Prostate gland (tissue), 2 donors: ENCODE results near the gene SP8. TPM values are rescaled to one million over a fixed set of nuclear protein-coding genes. Genes with fewer than 3 reads are reported as not detected.

ENCODE experiments used
- DNase-seq: peaks from one replicate; pipeline ENCODE4 v3.0.0-alpha.2; 2019; ENCODE audit warnings: low spot score
- H3K27ac ChIP-seq, 2 donors: fragments of 200-600 bp; sonication (generic); 2 replicates each; pipeline ENCODE4 v1.5.1; 2017 to 2019
- H3K27me3 ChIP-seq: fragments of 200-600 bp; sonication (generic); replicated peaks from 2 replicates; pipeline ENCODE4 v1.5.1; 2019; ENCODE audit not compliant: insufficient read depth
- H3K36me3 ChIP-seq, 2 donors: fragments of 200-600 bp; sonication (generic); 1 replicate in 1 of 2; 2 replicates in 1 of 2; pipeline versions ENCODE4 v1.5.1 to v1.8.1; 2017 to 2019
- H3K4me1 ChIP-seq: fragments of 200-600 bp; sonication (generic); replicated peaks from 2 replicates; pipeline ENCODE4 v1.5.1; 2019
- H3K4me3 ChIP-seq, 2 donors: fragments of 200-600 bp; sonication (generic); 2 replicates each; pipeline ENCODE4 v1.5.1; 2017 to 2019
- H3K9me3 ChIP-seq: fragments of 200-600 bp; sonication (generic); 2 replicates; pipeline ENCODE4 v1.5.1; 2017
- POLR2A ChIP-seq: fragments of 450-650 bp; IDR thresholded peaks from one replicate; pipeline ENCODE4 v1.6.1; 2016; ENCODE audit warnings: antibody characterized with exemption, mild to moderate bottlenecking
- POLR2AphosphoS5 ChIP-seq: sonication (generic); formaldehyde crosslinking; IDR thresholded peaks from one replicate; pipeline ENCODE4 v1.6.1; 2017; ENCODE audit warnings: antibody characterized with exemption
- WGBS: methylation state at CpG from one replicate; pipeline ENCODE4 v1.1.5; 2018; 5-methylcytosine and 5-hydroxymethylcytosine counted together
- intact Hi-C: fragments of 100-400 bp; cut with DNase I; formaldehyde crosslinking; loops from one replicate; pipeline ENCODE4 v1.14.2; 2022
- total RNA-seq, 2 donors: library from RNA; depleted of rRNA; stranded (reverse); fragments of >200 nt; gene quantifications; one replicate each; pipeline ENCODE4 v1.1.0, GENCODE V29; 2016
- TF ChIP-seq, protein P1 (sequence below), 4 experiments: fragments of 200-600 bp in 2 of 4; fragments of 450-650 bp in 2 of 4; sonication (generic) in 2 of 4; IDR thresholded peaks; 1 replicate in 3 of 4; 2 replicates in 1 of 4; pipeline ENCODE4 v1.5.1; 2016 to 2019; ENCODE audit warnings: antibody characterized with exemption in 4 of 4, mild to moderate bottlenecking in 2 of 4, moderate library complexity in 2 of 4

SP8 gene
- total RNA-seq, 2 donors from 2014 or later, result 7.4 to 44.5 TPM

DNA sequence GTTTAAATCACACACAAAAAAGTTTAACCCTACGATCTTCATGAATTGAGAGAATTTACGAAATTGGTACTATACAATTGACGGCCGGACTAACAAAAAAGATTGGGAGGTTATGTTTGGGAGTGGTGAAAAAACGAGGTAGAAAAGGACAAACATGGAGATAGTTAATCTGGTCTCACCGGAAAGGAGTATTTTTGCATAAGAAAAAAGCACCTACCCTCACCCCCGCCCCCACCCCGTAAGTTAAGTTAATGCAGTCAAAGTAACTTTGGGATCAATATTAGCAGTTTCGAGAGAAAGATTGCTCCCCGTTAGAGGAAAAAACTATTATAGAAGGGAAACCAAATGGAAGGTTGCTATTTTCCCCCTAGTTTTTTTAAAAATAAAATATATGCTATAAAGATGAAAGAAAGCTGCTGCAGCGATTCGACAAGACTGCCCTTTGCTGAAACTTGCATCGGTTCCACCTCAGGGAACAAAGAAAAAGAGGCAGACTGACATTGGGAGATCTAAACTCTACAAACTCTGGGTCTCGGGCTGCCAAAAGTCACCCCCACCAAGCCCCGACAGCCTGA, 3.5 kb downstream of the SP8 start:
- H3K4me3 ChIP-seq, result peak overlapping the region; percentile 39 to 55
- H3K9me3 ChIP-seq, result no peaks in the 10 kb centered on the region
- no peak for TF ChIP-seq POLR2A
- no peak for TF ChIP-seq POLR2AphosphoS5
- TF ChIP-seq, protein P1, sequence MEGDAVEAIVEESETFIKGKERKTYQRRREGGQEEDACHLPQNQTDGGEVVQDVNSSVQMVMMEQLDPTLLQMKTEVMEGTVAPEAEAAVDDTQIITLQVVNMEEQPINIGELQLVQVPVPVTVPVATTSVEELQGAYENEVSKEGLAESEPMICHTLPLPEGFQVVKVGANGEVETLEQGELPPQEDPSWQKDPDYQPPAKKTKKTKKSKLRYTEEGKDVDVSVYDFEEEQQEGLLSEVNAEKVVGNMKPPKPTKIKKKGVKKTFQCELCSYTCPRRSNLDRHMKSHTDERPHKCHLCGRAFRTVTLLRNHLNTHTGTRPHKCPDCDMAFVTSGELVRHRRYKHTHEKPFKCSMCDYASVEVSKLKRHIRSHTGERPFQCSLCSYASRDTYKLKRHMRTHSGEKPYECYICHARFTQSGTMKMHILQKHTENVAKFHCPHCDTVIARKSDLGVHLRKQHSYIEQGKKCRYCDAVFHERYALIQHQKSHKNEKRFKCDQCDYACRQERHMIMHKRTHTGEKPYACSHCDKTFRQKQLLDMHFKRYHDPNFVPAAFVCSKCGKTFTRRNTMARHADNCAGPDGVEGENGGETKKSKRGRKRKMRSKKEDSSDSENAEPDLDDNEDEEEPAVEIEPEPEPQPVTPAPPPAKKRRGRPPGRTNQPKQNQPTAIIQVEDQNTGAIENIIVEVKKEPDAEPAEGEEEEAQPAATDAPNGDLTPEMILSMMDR (IDR thresholded peaks at IDR 0.05), result no peak
- WGBS, result 6% methylated on average over 15 of the region's 15 CpGs
- peak overlapping the region; percentile 90 to 93 for H3K27ac ChIP-seq
- H3K36me3 ChIP-seq, result no peaks in the 10 kb centered on the region
- no peaks in the 10 kb centered on the region for H3K27me3 ChIP-seq
- intact Hi-C loops, result no loop called here
- H3K4me1 ChIP-seq, result no peaks in the 10 kb centered on the region
- no peak for DNase-seq

DNA sequence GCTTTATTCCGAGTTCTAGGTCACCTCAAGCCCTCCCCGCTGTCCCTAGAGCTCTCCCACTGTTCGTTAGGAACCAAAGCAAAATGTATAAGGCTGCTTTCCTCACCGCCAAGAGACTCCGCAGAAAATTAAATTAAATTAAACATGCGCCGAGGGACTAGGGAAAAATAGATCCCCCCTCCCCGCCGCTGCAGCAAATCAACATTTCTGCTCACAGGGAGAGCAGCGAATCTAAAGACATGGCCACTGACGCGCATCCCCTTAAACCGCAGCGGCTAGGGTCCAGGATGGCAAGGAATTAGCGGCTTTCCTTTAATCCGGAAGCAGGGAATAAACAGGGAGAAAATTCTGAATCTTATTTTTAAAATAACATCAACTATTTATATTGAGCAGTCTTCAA, 7.6 kb downstream of the SP8 start:
- H3K4me3 ChIP-seq, result no peak overlapping the region
- TF ChIP-seq POLR2AphosphoS5 (no peak), POLR2A (no peak)
- TF ChIP-seq, protein P1 (IDR thresholded peaks at IDR 0.05), result no peak
- intact Hi-C loops, result loop anchor here (5.0 kb wide), 1 partner anchor 1303 kb away; no protein-coding TSS in a partner anchor
- WGBS, result 57% methylated on average over 16 of the region's 16 CpGs
- H3K36me3 ChIP-seq, result no peaks in the 10 kb centered on the region
- H3K27me3 ChIP-seq, result no peaks in the 10 kb centered on the region
- DNase-seq, result no peak
- H3K9me3 ChIP-seq, result no peaks in the 10 kb centered on the region
- no peaks in the 10 kb centered on the region for H3K4me1 ChIP-seq
- H3K27ac ChIP-seq, result peak overlapping the region in 1 of 2 donors; percentile 86

DNA sequence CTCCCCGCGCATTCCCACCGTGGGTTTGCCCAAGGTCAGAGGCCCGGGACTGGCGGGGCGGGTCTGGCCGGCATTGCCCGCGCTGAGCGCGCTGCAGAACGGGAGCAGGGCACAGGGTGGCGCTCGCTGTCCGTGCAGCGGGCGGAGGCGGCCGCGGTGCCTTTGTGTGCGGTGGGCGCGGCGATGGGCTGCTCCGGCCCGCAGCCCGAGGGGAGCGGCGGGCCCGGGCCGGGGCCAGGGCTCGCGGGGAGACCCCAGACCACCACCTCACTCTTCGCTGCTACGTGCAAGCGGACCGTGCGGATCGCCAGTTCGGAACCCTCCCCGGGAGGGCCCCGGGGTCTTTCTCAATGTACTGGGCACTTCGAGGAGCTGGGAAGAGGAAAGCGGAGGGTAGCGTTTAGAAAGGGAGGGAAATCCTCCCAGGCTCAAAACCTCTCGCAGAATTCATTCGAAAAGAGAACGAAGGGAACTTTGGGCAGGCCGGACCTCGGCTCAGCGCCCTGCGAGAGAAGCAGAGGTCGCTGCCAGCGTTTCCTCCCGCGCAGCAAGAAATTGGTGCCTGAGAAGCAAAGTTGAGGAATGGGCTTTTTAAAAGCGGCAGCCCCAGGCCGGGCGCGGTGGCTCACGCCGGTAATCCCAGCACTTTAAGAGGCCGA, 8.5 kb downstream of the SP8 start:
- Histone ChIP-seq H3K9me3 (no peaks in the 10 kb centered on the region), H3K4me3 (peak overlapping the region; percentile 36 to 44), H3K36me3 (no peaks in the 10 kb centered on the region), H3K4me1 (no peaks in the 10 kb centered on the region), H3K27me3 (no peaks in the 10 kb centered on the region), H3K27ac (peak overlapping the region; percentile 83 to 86)
- intact Hi-C loops, result loop anchor here (5.0 kb wide), 1 partner anchor 1304 kb away; no protein-coding TSS in a partner anchor
- WGBS, result 7% methylated on average over 57 of the region's 63 CpGs
- peak; percentile 63 for DNase-seq
- no peak for TF ChIP-seq POLR2AphosphoS5
- TF ChIP-seq, protein P1 (IDR thresholded peaks at IDR 0.05), result peak; percentile 62 to 91 (median 78)

DNA sequence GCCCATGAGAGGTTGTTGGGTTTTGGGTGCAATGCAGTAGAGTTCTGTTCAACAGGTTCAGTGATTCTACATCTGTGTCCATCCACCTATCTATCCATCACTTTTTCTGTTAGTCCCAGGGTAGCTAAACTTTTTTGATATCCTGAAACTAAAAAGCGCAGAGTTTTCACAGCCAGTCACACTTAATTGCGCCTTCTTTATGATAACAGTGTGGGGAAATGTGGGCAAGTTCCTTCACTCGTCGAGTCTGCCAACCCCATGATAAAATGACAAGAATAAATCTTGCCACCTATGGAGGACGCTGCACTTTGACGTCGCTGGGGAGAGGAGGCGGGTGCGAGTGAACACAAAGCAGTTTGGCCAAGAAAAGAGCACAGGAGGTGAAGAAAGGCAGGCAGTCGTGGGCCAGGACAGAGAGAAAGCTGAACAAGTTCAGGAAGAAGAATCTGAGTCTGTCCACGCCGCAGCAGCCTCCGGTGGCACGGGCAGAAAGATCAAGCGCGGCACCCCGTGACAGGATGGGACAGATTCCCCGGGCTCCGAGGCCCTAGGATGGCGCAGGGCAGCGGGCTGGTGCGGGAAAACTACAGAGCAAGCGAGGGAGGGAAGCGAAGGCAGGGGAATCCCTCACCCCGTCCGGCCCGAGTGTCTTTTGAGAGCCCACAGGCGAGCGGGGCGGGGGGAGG, 9.2 kb downstream of the SP8 start:
- H3K27me3 ChIP-seq, result no peaks in the 10 kb centered on the region
- H3K4me1 ChIP-seq, result no peaks in the 10 kb centered on the region
- 9% methylated on average over 25 of the region's 30 CpGs for WGBS
- no peak for TF ChIP-seq POLR2AphosphoS5
- TF ChIP-seq POLR2A, result no peak
- TF ChIP-seq, protein P1 (IDR thresholded peaks at IDR 0.05), result no peak
- no peaks in the 10 kb centered on the region for H3K36me3 ChIP-seq
- peak overlapping the region; percentile 36 to 44 for H3K4me3 ChIP-seq
- peak overlapping the region; percentile 83 to 86 for H3K27ac ChIP-seq
- no peaks in the 10 kb centered on the region for H3K9me3 ChIP-seq
- intact Hi-C loops, result loop anchor here (5.0 kb wide), 1 partner anchor 1305 kb away; no protein-coding TSS in a partner anchor
- peak; percentile 43 for DNase-seq
